Osteoblast (primary cell): ENCODE measurements around the gene TLCD4. TPM values are rescaled to one million over a fixed set of nuclear protein-coding genes. Genes with fewer than 3 reads are reported as not detected.

Source experiments
- DNase-seq: peaks from one replicate; pipeline ENCODE4 v3.0.0; 2011; ENCODE audit warnings: low spot score, mixed read lengths; ENCODE audit not compliant: insufficient read length; ENCODE audit errors: missing footprints
- H2AFZ ChIP-seq: 2 replicates; pipeline ENCODE4 v1.6.0; 2011; ENCODE audit warnings: mild to moderate bottlenecking, low read length
- H3K27ac ChIP-seq: 2 replicates; pipeline ENCODE4 v1.5.1; 2011; ENCODE audit warnings: mild to moderate bottlenecking, low read depth, low read length, moderate library complexity
- H3K27me3 ChIP-seq: 2 replicates; pipeline ENCODE4 v1.6.0; 2012; ENCODE audit warnings: mild to moderate bottlenecking, control low read depth, inconsistent platforms, low read length, moderate library complexity; ENCODE audit not compliant: insufficient read depth
- H3K36me3 ChIP-seq: 2 replicates; pipeline ENCODE4 v1.5.1; 2011; ENCODE audit warnings: mild to moderate bottlenecking, low read length, control low read depth, moderate library complexity; ENCODE audit not compliant: insufficient read depth
- H3K4me1 ChIP-seq: 2 replicates; pipeline ENCODE4 v1.5.1; 2011; ENCODE audit warnings: mild to moderate bottlenecking, low read length, control low read depth, moderate library complexity; ENCODE audit not compliant: insufficient read depth
- H3K4me2 ChIP-seq: 2 replicates; pipeline ENCODE4 v1.6.0; 2011; ENCODE audit warnings: mild to moderate bottlenecking, low read length; ENCODE audit not compliant: insufficient read depth
- H3K4me3 ChIP-seq: fragments of 200-600 bp; sonication (generic); 3 replicates; pipeline ENCODE4 v1.5.1; 2012; ENCODE audit warnings: mild to moderate bottlenecking, low read length, inconsistent platforms; ENCODE audit not compliant: insufficient read depth
- H3K79me2 ChIP-seq: 2 replicates; pipeline ENCODE4 v1.6.0; 2012; ENCODE audit warnings: mild to moderate bottlenecking, low read length, control low read depth, inconsistent platforms; ENCODE audit not compliant: insufficient read depth
- H3K9me3 ChIP-seq: 2 replicates; pipeline ENCODE4 v1.5.1; 2011; ENCODE audit warnings: low read depth, low read length, control low read depth
- H4K20me1 ChIP-seq: 2 replicates; pipeline ENCODE4 v1.6.0; 2012; ENCODE audit warnings: mild to moderate bottlenecking, low read length, control low read depth; ENCODE audit not compliant: insufficient read depth
- total RNA-seq: library from RNA; depleted of rRNA; stranded (reverse); fragments of >200 nt; gene quantifications from 2 replicates; pipeline ENCODE4 v1.2.3, GENCODE V29; 2012
- TF ChIP-seq, protein P1 (sequence below): IDR thresholded peaks from 2 replicates; pipeline ENCODE4 v1.5.1; 2011; ENCODE audit warnings: mild to moderate bottlenecking, low read depth, low read length, moderate library complexity; ENCODE audit errors: extremely low read depth

The TLCD4 gene
- total RNA-seq, 1 donor, result 2.2 TPM

DNA sequence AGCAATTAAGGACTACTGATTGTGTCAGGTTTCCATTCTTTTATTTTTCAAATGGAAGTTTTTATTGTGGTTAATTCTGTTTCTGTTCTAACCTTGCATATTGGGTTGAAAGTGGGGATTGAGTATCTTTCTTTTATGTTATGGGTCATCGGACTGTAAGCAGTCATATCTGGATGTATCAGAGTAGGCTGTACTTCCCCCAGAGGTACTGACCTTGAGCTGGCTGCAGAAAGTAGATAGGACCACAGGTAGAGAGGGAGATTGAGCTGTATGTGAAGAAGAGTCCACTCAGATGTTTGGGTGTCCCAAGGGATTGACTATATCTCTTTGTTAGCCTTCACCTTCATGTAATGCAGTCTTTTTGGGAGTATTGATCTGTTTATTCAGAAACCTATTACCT is 23.9 kb upstream of the TLCD4 start:
- no peak overlapping the region for H2AFZ ChIP-seq
- no peaks in the 10 kb centered on the region for H4K20me1 ChIP-seq
- no peak overlapping the region for H3K27ac ChIP-seq
- H3K27me3 ChIP-seq, result no peaks in the 10 kb centered on the region
- H3K9me3 ChIP-seq, result no peaks in the 10 kb centered on the region
- no peak overlapping the region for H3K4me3 ChIP-seq
- peaks cover 3% of the 10 kb centered on the region for H3K4me1 ChIP-seq
- no peak overlapping the region for H3K4me2 ChIP-seq
- H3K36me3 ChIP-seq, result no peaks in the 10 kb centered on the region
- TF ChIP-seq, protein P1, sequence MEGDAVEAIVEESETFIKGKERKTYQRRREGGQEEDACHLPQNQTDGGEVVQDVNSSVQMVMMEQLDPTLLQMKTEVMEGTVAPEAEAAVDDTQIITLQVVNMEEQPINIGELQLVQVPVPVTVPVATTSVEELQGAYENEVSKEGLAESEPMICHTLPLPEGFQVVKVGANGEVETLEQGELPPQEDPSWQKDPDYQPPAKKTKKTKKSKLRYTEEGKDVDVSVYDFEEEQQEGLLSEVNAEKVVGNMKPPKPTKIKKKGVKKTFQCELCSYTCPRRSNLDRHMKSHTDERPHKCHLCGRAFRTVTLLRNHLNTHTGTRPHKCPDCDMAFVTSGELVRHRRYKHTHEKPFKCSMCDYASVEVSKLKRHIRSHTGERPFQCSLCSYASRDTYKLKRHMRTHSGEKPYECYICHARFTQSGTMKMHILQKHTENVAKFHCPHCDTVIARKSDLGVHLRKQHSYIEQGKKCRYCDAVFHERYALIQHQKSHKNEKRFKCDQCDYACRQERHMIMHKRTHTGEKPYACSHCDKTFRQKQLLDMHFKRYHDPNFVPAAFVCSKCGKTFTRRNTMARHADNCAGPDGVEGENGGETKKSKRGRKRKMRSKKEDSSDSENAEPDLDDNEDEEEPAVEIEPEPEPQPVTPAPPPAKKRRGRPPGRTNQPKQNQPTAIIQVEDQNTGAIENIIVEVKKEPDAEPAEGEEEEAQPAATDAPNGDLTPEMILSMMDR, result no peak
- no peak for DNase-seq
- H3K79me2 ChIP-seq, result no peaks in the 10 kb centered on the region

DNA sequence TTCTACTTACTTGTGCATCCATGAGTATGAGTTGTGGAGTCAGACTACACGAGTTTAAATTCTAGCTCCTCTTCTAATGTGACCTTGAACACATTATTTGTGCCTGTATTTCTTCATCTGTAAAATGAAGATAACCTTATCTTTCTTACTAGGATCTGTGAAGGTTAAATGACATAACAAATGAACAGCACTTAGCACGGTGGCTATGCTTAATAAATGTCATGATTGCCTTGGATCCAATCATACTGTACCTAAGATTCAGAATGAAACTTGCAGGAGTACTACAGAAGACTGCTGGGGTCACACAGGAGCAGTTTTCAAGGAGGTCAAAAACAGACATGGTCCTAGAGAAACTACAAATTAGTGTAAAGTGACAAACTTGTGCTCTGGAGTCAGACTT is 22.2 kb upstream of the TLCD4 start:
- H3K4me3 ChIP-seq, result no peak overlapping the region
- H3K27me3 ChIP-seq, result no peaks in the 10 kb centered on the region
- no peak overlapping the region for H2AFZ ChIP-seq
- peaks cover 3% of the 10 kb centered on the region for H3K4me1 ChIP-seq
- TF ChIP-seq, protein P1, result no peak
- no peak for DNase-seq
- no peak overlapping the region for H3K4me2 ChIP-seq
- H3K36me3 ChIP-seq, result no peaks in the 10 kb centered on the region
- no peaks in the 10 kb centered on the region for H4K20me1 ChIP-seq
- H3K79me2 ChIP-seq, result no peaks in the 10 kb centered on the region
- no peaks in the 10 kb centered on the region for H3K9me3 ChIP-seq
- H3K27ac ChIP-seq, result no peak overlapping the region

DNA sequence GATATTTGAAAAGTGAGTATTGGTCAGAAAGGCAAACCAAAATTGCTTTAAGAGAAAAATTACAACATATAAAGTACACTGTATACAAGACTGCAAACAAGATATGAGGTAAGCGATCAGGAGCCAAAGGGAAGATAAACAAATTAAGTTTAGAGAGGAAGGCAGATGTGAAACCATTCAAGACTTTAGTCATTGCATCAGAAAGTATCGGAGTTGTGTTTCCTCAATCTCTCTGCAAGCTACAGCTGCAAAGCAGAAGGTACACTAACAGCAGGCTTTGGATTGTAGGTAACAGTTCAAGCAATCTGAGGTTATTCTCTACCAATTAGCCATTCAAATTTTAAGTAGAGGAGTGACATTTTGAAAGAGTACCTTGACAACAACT is 21.3 kb upstream of the TLCD4 start:
- Histone ChIP-seq H3K36me3 (no peaks in the 10 kb centered on the region), H3K4me2 (no peak overlapping the region), H3K79me2 (no peaks in the 10 kb centered on the region), H4K20me1 (no peaks in the 10 kb centered on the region), H3K4me1 (peaks cover 3% of the 10 kb centered on the region), H3K9me3 (no peaks in the 10 kb centered on the region), H2AFZ (no peak overlapping the region), H3K27ac (no peak overlapping the region), H3K4me3 (no peak overlapping the region), H3K27me3 (no peaks in the 10 kb centered on the region)
- TF ChIP-seq, protein P1, result no peak
- no peak for DNase-seq

DNA sequence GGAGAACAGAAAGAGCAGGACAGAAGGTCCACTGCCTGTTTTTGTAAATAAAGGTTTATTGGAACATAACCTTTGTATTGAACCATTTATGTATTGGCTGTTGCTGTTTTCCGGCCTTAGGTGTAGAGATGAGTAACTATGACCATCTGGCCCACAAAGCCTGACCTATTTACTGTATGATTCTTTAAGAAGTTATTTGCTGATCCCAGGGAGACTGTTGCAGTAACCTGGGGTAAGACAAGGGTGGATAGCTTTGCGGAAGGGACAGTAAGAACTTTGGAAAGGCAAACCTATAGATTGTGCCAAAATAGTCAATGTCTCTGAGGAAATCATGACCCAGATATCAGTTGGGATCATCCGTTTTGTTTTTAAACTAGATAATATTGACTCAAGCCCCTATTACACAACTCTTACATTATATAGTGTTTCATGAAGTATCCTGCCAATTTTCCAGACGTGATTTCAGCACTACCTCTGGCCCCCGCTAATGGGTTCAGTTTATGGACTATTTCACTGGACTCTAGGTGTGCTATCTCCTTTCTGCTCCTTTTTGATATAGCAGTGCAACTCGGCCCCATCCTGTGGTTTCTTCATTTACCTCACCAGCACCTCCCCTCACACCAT is 20.8 kb upstream of the TLCD4 start:
- Histone ChIP-seq H3K79me2 (no peaks in the 10 kb centered on the region), H3K27me3 (no peaks in the 10 kb centered on the region), H3K27ac (no peak overlapping the region), H3K4me1 (peaks cover 3% of the 10 kb centered on the region), H2AFZ (no peak overlapping the region), H3K36me3 (no peaks in the 10 kb centered on the region), H4K20me1 (no peaks in the 10 kb centered on the region), H3K4me2 (no peak overlapping the region), H3K4me3 (no peak overlapping the region), H3K9me3 (no peaks in the 10 kb centered on the region)
- no peak for DNase-seq
- TF ChIP-seq, protein P1, result no peak
